ENCODE data around the gene APOA4. TPM values are rescaled to one million over a fixed set of nuclear protein-coding genes. Genes with fewer than 3 reads are reported as not detected.

Gene APOA4
- total RNA-seq, 1 experiment from 2014 or later, result 3.3 TPM

- peaks cover 19% of the 10 kb centered on the region for H3K36me3 Mint-ChIP-seq (ENCODE audit: insufficient read depth, unreplicated experiment)
- intact Hi-C loops (cut with micrococcal nuclease; ENCODE audit: unreplicated experiment), result loop anchor here (1.0 kb wide), 2 partner anchors 45 to 315 kb away; no protein-coding TSS in a partner anchor
These were observed 31.9 kb downstream of the APOA4 start for GRCh38 chr11:116791002-116791812.

GRCh38 chr11:116790167-116791001 is 32.7 kb downstream of the APOA4 start:
- POLR2A ChIA-PET, result interaction anchor here (1.3 to 2.1 kb wide), 2 partner anchors 39 to 46 kb away, joined by 8 to 11 read pairs; partner anchors contain the start of genes APOA1 and APOC3

More at GRCh38 chr11:116791002-116791812, 31.9 kb downstream of the APOA4 start:
- Histone ChIP-seq H3K4me1 (peaks cover 50% of the 10 kb centered on the region), H3K27me3 (replicated peaks; ENCODE audit: control insufficient read depth, insufficient read depth, low read length) (no peaks in the 10 kb centered on the region), H3K36me3 (ENCODE audit: control insufficient read depth, insufficient read depth, low read length) (peaks cover 1% of the 10 kb centered on the region; the same call in 1 of the 2 replicates), H3K9me3 (no peaks in the 10 kb centered on the region; the same call in 1 of the 2 replicates), H3K4me3 (ENCODE audit: low read depth, low read length) (no peak overlapping the region)
- Mint-ChIP-seq H3K27ac (ENCODE audit: unreplicated experiment) (peak overlapping the region; percentile 4), H3K27me3 (ENCODE audit: insufficient read depth, unreplicated experiment) (no peaks in the 10 kb centered on the region), H3K4me3 (ENCODE audit: unreplicated experiment) (no peak overlapping the region), H3K4me1 (ENCODE audit: low read depth, unreplicated experiment) (peaks cover 41% of the 10 kb centered on the region), H3K9me3 (ENCODE audit: unreplicated experiment) (peaks cover 14% of the 10 kb centered on the region)
- CTCF ChIA-PET, result interaction anchor here (0.6 to 5.5 kb wide), 22 partner anchors 8 to 436 kb away, joined by 3 to 52 read pairs (median 4); partner anchors contain the start of genes APOA1, APOA4 and APOC3
- POLR2A ChIA-PET, result interaction anchor here (1.3 to 2.1 kb wide), 2 partner anchors 38 to 46 kb away, joined by 8 to 11 read pairs; partner anchors contain the start of genes APOA1 and APOC3
- TF ChIP-seq CTCF (IDR thresholded peaks at IDR 0.05; ENCODE audit: insufficient read depth in 1 of 2, low read depth in 1 of 2, low read length in 1 of 2, severe bottlenecking in 1 of 2, unreplicated experiment in 1 of 2), result peak; percentile 86 to 96
- no TSS peak for BruUV-seq (replicated peaks)
- DNase-seq, result peak; percentile 79 to 84

More at GRCh38 chr11:116790167-116791001, 32.7 kb downstream of the APOA4 start:
- CTCF ChIA-PET, result interaction anchor here (0.6 to 5.5 kb wide), 18 partner anchors 7 to 436 kb away, joined by 3 to 52 read pairs (median 4); partner anchors contain the start of genes APOA1 and APOC3
- Histone ChIP-seq H3K4me3 (ENCODE audit: low read depth, low read length) (no peak overlapping the region), H3K4me1 (peaks cover 56% of the 10 kb centered on the region), H3K36me3 (ENCODE audit: control insufficient read depth, insufficient read depth, low read length) (peaks cover 4% of the 10 kb centered on the region; the same call in 1 of the 2 replicates), H3K9me3 (no peaks in the 10 kb centered on the region; the same call in 1 of the 2 replicates), H3K27me3 (replicated peaks; ENCODE audit: control insufficient read depth, insufficient read depth, low read length) (no peaks in the 10 kb centered on the region)
- Mint-ChIP-seq H3K4me1 (ENCODE audit: low read depth, unreplicated experiment) (peaks cover 42% of the 10 kb centered on the region), H3K36me3 (ENCODE audit: insufficient read depth, unreplicated experiment) (peaks cover 27% of the 10 kb centered on the region), H3K27ac (ENCODE audit: unreplicated experiment) (peak overlapping the region; percentile 4), H3K27me3 (ENCODE audit: insufficient read depth, unreplicated experiment) (no peaks in the 10 kb centered on the region), H3K4me3 (ENCODE audit: unreplicated experiment) (no peak overlapping the region), H3K9me3 (ENCODE audit: unreplicated experiment) (peaks cover 14% of the 10 kb centered on the region)
- DNase-seq, result no peak
- TF ChIP-seq CTCF (IDR thresholded peaks at IDR 0.05; ENCODE audit: insufficient read depth in 1 of 2, low read depth in 1 of 2, low read length in 1 of 2, severe bottlenecking in 1 of 2, unreplicated experiment in 1 of 2), result no peak
- BruUV-seq (replicated peaks), result no TSS peak
- intact Hi-C loops (cut with micrococcal nuclease; ENCODE audit: unreplicated experiment), result loop anchor here (1.0 kb wide), 2 partner anchors 46 to 316 kb away; no protein-coding TSS in a partner anchor

Data from Caco-2 (cell line).